Heart right ventricle (tissue), 16 donors: ENCODE measurements around the gene OGFOD3. TPM values are rescaled to one million over a fixed set of nuclear protein-coding genes. Genes with fewer than 3 reads are reported as not detected.

Source experiments
- ATAC-seq, 8 donors: fragments of 200-7000 bp; cut with Tn5 transposase; one replicate each; pipeline ENCODE4 v1.9.1; 2020; ENCODE audit warnings: mild to moderate bottlenecking in 8 of 8, moderate library complexity in 8 of 8, moderate number of reproducible peaks in 1 of 8
- DNase-seq, 2 donors: peaks; one replicate each; pipeline ENCODE4 v3.0.0-alpha.2; 2020
- H3K27ac ChIP-seq, 10 donors: fragments of 200-600 bp; sonication (generic) in 2 of 10; one replicate each; pipeline versions ENCODE4 v1.5.0 to v1.8.0; 2020 to 2022; ENCODE audit warnings: mild to moderate bottlenecking in 3 of 10
- H3K27me3 ChIP-seq, 7 donors: fragments of 200-600 bp; one replicate each; pipeline ENCODE4 v1.8.0; 2021 to 2022; ENCODE audit warnings: mild to moderate bottlenecking in 2 of 7
- H3K36me3 ChIP-seq, 9 donors: fragments of 200-600 bp; sonication (generic) in 1 of 9; one replicate each; pipeline versions ENCODE4 v1.5.0 to v1.8.0; 2020 to 2022; ENCODE audit warnings: mild to moderate bottlenecking in 2 of 9
- H3K4me1 ChIP-seq, 9 donors: fragments of 200-600 bp; sonication (generic) in 1 of 9; one replicate each; pipeline versions ENCODE4 v1.5.0 to v1.8.0; 2020 to 2022; ENCODE audit warnings: mild to moderate bottlenecking in 4 of 9
- H3K4me3 ChIP-seq, 10 donors: fragments of 200-600 bp; sonication (generic) in 2 of 10; one replicate each; pipeline versions ENCODE4 v1.5.0 to v1.8.0; 2020 to 2022; ENCODE audit warnings: mild to moderate bottlenecking in 7 of 10, moderate library complexity in 2 of 10
- H3K9me3 ChIP-seq, 11 donors: fragments of 200-600 bp in 10 of 11; sonication (generic) in 2 of 11; one replicate each; pipeline versions ENCODE4 v1.5.0 to v1.8.0; 2013 to 2022; ENCODE audit warnings: mild to moderate bottlenecking in 2 of 11, control low read depth in 1 of 11, moderate library complexity in 1 of 11
- CTCF ChIP-seq, 9 donors: fragments of 200-600 bp; sonication (generic) in 2 of 9; IDR thresholded peaks; one replicate each; pipeline versions ENCODE4 v1.5.0 to v1.8.0; 2021 to 2022; ENCODE audit warnings: antibody characterized with exemption in 9 of 9, mild to moderate bottlenecking in 5 of 9, moderate library complexity in 1 of 9
- WGBS, 2 donors: extraction: QIAGEN DNeasy Blood & Tissue Kit; methylation state at CpG; one replicate each; pipeline ENCODE4 v1.1.7; 2013; ENCODE audit warnings: inconsistent platforms in 1 of 2; 5-methylcytosine and 5-hydroxymethylcytosine counted together
- intact Hi-C, 10 donors: fragments of 100-400 bp; cut with DNase I; formaldehyde crosslinking; loops; one replicate each; pipeline versions ENCODE4 v1.11.1 to v1.14.2; 2022
- polyA plus RNA-seq, 2 donors: library from polyadenylated mRNA; stranded (reverse); fragments of 200-250 nt; gene quantifications; one replicate each; pipeline ENCODE4 v1.2.3, GENCODE V29; 2013
- total RNA-seq, 10 donors: library from RNA; stranded (reverse); fragmentation: NEBNext Ultra II Directional in 3 of 10; extraction: Animal tissue kit (Norgen Biotek cat#: 25700) in 3 of 10; gene quantifications; one replicate each; pipeline versions ENCODE4 v1.2.1 to v1.2.4, GENCODE V29; 2021 to 2023
- donor health status: Arrhythmogenic right ventricular cardiomyopathy.
- donor health status: ischemic (EF 13 %, LVEDD 7.1; RV severe dilation, severe dysfunction).
- donor health status: healthy with polysubstance abuse.
- donor health status: DM: no; HTN: yes; CAD: no.
- donor health status: DM: no; HTN: no; CAD: no.
- donor health status: ischemic (EF 25% LVEDD 6.9; RV normal size, moderate dysfunction).
- donor health status: ischemic (EF 25% LVEDD 5.7; RV mildly dilated, moderate dysfunction).
- donor health status: healthy.
- donor health status: DM: yes; HTN: yes; CAD: no.
- donor health status: Ischemic cardiomyopathy.
- donor health status: ischemic (EF 35%, LVEDD 5.7; RV mildly dilated, moderate dysfunction).
- donor health status: nonischemic (EF 11% LVEDD 7.7; RV severe dilation, severe dysfunction).
- donor health status: DM: yes; HTN: yes; CAD: no.
- donor health status: PGD.
- donor health status: ischemic (EF 29% LVEDD 5.4; RV normal size, mild dysfunction).
- donor health status: nonischemic (EF 23%, LVEDD 6.1; RV moderate dilation, normal function).

Gene OGFOD3
- total and polyA plus RNA-seq, 12 donors: 23.3 to 39.4 (median 30.8) TPM

DNA sequence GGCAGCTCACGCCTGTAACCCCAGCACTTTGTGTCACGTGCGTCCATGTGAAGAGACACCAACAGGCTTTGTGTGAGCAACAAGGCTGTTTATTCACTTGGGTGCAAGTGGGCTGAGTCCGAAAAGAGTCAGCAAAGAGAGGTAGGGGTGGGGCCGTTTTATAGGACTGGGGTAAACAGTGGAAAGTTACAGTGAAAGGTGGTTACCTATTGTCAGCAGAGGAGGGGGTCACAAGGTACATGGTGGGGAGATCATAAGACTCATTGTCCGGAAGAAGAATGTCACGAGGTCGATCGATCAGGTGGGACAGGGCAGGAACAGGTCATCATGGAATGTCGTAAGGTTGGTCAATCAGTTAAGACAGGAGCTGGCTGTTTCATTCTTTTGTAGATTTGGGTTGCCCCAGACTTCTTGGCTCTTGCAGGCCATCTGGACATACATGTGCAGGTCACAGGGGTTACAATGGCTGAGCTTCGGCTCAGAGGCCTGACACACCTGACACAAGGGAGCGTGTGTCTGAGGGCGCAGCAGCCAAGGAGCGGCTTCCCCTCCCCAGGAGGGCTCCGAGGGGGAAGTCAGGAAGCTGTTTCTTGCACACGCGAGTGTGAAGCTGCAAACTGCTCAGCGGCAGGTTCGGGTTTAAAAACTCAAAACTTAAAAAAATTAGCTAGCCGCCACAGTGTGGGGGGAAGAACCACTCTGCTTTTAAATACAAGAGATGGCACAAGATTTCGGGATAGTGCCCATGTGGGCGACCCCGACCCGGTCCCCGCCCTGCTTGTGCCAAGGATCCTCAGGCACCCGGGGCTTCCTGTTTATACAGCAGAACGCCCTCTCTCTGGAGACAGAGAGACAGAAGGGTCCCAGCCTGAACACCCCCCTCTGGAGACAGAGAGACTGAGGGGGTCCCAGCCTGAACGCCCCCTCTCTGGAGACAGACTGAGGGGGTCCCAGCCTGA lies 71.8 kb downstream of the OGFOD3 start:
- no peak overlapping the region for H3K27ac ChIP-seq
- no peak for DNase-seq
- H3K9me3 ChIP-seq: no peaks in the 10 kb centered on the region
- WGBS, 2 donors: 70 to 75% methylated on average over 28 of the region's 28 CpGs
- H3K4me1 ChIP-seq: peaks cover 0 to 16% (median 11%) of the 10 kb centered on the region in 9 donors
- ATAC-seq: no peak
- TF ChIP-seq CTCF (IDR thresholded peaks at IDR 0.05): no peak
- H3K4me3 ChIP-seq: no peak overlapping the region
- intact Hi-C loops: no loop called here
- H3K36me3 ChIP-seq: no peaks in the 10 kb centered on the region
- peaks cover 0 to 5% (median 0%) of the 10 kb centered on the region in 7 donors for H3K27me3 ChIP-seq

DNA sequence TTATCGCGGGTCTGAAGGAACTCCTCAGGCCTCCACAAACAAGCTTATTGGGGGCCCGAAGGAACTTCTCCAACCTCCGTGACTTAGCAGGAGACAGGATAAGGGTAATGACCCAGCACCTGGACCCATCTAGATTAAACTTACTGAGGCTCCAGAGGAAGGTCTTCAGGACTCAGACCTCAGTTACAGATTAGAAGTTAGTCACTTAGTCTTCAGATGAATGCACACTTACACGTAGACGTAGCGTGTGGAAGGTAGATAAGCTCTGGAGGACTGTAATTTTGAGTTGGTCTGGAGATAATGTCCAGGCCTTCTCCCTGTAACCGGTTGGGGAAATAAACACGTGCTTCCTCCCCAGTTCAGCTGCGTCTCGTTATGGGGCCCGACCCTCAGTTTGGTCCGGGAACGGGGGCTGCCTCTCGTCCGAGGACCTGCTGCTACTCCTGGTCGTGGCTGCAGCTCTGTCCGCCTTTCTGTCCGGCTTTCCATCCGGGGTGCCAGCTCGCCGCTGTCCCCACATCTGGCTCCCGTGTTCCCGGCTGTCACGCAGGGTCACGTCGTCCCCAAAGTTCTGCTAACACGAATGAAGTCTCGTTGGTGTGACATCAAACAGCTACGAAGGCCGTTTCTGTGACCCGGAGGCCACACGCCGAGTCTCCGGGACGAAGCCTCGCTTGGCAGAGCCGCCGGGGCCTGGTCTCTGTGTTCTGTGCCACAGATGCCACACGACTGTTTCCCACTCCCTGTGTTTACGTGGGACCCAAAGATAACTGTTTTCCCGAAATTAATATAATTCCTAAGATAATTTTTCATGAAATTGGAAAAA lies 73.0 kb downstream of the OGFOD3 start:
- no peak for TF ChIP-seq CTCF (IDR thresholded peaks at IDR 0.05)
- DNase-seq (peak in 1 of 2 donors; percentile 10), ATAC-seq (no peak)
- H3K27ac ChIP-seq: no peak overlapping the region
- no peak overlapping the region for H3K4me3 ChIP-seq
- peaks cover 0 to 15% (median 11%) of the 10 kb centered on the region in 9 donors for H3K4me1 ChIP-seq
- no peaks in the 10 kb centered on the region for H3K9me3 ChIP-seq
- H3K36me3 ChIP-seq: no peaks in the 10 kb centered on the region
- peaks cover 0 to 5% (median 0%) of the 10 kb centered on the region in 7 donors for H3K27me3 ChIP-seq
- intact Hi-C loops: no loop called here
- WGBS, 2 donors: 88% methylated on average over 42 of the region's 42 CpGs

- peaks cover 0 to 5% (median 0%) of the 10 kb centered on the region in 7 donors for H3K27me3 ChIP-seq
- intact Hi-C loops: no loop called here
- no peak overlapping the region for H3K27ac ChIP-seq
- ATAC-seq: peak in 1 of 8 donors; percentile 10
- no peak for DNase-seq
- no peak for TF ChIP-seq CTCF (IDR thresholded peaks at IDR 0.05)
- peaks cover 0 to 14% (median 8%) of the 10 kb centered on the region in 9 donors for H3K4me1 ChIP-seq
- H3K9me3 ChIP-seq: no peaks in the 10 kb centered on the region
- no peaks in the 10 kb centered on the region for H3K36me3 ChIP-seq
- WGBS, 2 donors: 74 to 87% methylated on average over 24 of the region's 24 CpGs
- no peak overlapping the region for H3K4me3 ChIP-seq
Observed at GRCh38 chr17:82344175-82344907, 74.0 kb downstream of the OGFOD3 start.

DNA sequence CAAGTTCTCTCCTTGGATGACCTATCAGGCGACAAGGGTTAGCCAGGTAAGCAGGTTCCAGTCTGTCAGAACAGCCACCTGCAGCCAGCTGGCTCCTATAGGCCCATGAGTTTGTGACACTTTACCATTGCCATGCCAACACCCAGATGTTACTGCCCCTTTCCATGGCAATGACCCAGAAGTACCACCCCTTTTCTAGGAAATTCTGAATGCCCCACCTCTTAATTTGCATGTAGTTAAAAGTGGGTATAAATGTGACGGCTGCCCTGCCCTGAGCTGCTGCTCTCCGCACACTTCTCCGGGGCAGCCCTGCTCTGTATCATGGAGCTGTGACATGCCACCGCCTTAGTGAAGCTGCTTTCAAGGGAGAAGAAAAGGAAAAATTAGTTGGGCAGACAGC lies 74.8 kb downstream of the OGFOD3 start:
- no peaks in the 10 kb centered on the region for H3K36me3 ChIP-seq
- DNase-seq: no peak
- no peak overlapping the region for H3K27ac ChIP-seq
- no peak for ATAC-seq
- intact Hi-C loops: no loop called here
- no peak for TF ChIP-seq CTCF (IDR thresholded peaks at IDR 0.05)
- H3K4me3 ChIP-seq: no peak overlapping the region
- H3K4me1 ChIP-seq: peaks cover 0 to 16% (median 11%) of the 10 kb centered on the region in 9 donors
- H3K9me3 ChIP-seq: no peaks in the 10 kb centered on the region
- peaks cover 0 to 5% (median 0%) of the 10 kb centered on the region in 7 donors for H3K27me3 ChIP-seq
- WGBS, 2 donors: 92 to 94% methylated on average over 5 of the region's 5 CpGs
